GM12801 (cell line): ENCODE results near the gene HIP1.

ENCODE experiments used
- TF ChIP-seq, protein P1 (sequence below): IDR thresholded peaks from one replicate; pipeline ENCODE4 v1.5.1; 2011; ENCODE audit warnings: control low read depth; ENCODE audit not compliant: insufficient read length; ENCODE audit errors: extremely low read depth

The HIP1 gene

DNA sequence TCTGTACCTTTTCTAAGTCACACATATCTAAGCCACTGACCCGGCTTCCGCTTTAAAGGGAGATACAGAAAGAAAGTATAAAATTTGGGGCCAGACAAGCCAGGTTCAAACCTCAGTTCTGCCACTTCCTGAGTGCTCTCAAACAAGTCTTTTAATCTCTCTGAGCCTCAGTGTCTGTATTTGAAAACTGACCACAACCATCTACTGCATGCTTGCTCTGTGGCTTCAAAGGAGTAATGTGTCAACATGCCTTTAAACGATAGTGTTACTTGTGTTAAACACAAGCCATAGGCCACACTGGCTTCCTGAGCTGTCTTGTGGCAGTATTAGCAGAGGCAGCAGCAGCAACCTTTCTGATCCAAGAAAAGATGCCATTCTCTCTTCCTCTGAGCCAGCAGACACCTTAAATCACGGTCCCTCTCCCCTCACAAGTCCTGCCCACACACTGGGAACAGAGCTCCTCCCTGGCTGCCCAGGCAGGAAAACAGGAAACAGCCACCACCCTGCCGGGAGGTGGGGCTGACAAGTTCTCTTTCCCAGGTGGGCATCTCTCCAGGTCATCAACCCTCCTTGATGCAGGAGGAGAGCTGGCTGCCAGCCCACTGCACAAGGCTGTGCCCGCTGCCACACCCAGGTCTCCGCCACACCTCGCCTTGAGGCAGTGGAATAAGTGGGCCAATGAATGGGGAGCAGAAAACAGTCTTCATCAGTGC, 10.7 kb downstream of the HIP1 start:
- TF ChIP-seq, protein P1, sequence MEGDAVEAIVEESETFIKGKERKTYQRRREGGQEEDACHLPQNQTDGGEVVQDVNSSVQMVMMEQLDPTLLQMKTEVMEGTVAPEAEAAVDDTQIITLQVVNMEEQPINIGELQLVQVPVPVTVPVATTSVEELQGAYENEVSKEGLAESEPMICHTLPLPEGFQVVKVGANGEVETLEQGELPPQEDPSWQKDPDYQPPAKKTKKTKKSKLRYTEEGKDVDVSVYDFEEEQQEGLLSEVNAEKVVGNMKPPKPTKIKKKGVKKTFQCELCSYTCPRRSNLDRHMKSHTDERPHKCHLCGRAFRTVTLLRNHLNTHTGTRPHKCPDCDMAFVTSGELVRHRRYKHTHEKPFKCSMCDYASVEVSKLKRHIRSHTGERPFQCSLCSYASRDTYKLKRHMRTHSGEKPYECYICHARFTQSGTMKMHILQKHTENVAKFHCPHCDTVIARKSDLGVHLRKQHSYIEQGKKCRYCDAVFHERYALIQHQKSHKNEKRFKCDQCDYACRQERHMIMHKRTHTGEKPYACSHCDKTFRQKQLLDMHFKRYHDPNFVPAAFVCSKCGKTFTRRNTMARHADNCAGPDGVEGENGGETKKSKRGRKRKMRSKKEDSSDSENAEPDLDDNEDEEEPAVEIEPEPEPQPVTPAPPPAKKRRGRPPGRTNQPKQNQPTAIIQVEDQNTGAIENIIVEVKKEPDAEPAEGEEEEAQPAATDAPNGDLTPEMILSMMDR: no peak

DNA sequence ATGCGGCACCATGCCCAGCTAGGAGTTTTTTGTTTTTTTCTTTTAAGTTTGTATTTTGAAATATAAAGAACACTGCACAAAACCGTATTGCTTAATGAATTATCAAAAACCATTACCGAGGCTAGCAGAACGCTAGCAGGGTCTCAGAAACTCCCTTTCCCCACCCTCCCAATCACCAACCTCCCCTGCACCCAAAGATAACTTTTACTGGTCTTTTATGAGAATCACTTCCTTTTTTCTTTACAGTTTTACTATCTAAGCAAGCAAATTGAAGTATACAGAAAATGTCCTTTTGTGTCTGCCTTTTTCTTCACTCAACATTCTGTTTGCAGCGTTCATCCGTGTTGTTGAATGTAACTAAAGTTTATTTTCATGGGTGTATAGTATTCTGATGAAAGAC, 13.4 kb downstream of the HIP1 start:
- TF ChIP-seq, protein P1: no peak

DNA sequence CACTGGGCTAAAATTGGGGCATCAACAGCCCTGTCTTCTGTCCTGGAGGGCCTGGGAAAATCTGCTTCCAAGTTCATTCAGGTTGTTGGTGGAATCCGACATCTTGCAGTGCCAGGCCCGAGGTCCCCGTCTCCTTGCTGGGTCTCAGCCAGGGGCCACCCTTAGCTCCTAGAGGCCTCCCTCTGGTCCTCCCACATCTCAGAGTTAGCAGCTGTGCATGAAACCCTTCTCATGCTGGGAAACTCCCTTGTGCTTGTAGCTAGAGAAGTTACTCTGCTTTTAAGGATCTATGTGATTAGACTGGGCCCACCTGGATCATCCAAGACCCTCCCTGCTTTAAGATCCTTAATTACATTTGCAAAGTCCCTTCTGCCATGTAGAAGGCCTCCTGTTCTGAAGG, 15.3 kb downstream of the HIP1 start:
- TF ChIP-seq, protein P1: no peak

DNA sequence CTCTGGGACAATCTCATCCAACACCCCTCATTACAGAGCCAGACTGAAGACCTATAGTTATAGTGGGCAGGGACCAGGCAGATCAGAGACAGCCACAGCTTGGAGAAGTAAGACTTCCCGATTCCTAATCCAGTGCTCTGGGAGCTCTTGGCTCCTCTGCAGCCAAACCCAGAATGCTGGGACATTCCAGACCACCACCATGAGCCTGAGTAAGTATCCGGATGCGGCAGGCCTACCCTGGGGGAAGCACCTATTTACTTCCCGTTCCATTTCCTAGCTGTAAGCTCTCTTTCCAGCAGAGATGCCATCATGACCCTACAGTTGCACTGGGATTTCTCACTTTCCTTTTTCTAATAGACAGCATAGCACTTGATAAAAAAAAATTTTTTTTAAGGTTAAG, 16.4 kb downstream of the HIP1 start:
- TF ChIP-seq, protein P1: no peak

DNA sequence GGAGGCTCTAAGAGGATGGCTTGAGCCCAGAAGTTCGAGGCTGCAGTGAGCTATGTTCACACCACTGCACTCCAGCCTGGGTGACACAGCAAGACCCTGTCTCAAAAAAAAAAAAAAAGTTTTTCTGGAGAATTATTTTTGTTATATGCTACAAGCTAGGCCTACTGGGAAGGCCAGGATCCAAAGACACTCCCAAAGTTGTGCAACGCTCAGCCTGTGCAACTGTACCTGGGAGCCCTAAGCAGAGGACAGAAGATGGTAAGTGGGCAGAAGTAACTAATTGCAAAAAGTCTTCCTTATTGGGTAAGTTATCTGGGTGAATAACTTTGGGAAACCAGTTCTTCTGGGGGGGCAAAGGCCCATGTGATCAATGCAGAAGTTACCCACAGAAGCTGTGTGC, 17.3 kb downstream of the HIP1 start:
- TF ChIP-seq, protein P1: no peak

DNA sequence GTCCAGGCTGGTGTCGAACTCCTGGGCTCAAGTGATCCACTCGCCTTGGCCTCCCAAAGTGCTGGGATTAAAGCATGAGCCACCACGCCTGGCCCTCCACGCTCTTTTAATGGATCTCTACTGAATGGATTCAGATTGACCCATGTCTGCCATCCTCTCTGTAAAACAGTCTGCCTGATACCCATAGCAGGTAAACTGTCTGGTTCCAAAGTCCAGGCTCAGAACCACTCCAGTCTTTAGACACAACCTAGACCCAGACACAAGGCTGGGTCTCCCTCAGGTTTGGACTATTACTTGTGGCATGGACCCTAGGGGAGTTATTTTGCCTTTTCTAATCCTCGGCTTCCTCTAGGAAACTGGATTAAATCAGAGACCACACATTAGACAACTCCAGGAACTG, 19.1 kb downstream of the HIP1 start:
- TF ChIP-seq, protein P1: no peak

DNA sequence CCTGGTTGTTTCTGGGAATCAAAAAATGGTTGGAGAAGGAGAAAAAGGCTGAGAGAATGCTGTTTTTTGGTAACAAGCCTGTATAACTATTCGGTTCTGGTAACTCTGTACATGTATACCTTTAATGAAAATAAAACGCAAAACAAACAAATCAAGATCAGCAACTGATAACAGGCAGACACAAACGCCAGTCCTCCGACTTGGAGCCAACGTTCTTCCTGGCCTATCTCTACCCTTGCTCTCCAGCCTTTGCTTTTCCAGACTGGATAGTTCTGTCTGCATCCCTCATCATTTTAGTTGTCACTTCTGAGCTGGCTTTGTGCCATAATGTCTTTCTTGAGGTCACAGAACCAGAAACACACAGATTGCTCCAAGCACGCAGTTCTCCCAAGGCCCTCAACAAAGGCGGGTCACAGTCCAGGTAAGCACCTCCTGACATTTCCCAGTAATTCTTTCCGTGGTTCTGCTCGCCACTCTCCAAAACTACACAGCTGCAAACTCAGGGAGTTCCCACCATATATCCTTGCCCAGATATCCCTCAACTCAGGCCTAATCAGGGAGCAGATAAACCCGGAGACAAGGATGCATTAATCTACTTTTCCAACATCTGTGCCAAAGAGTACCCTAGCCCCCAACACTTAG, 20.2 kb downstream of the HIP1 start:
- TF ChIP-seq, protein P1: no peak
